NCI-H524 (cell line): ENCODE data around the gene GAB3.

ENCODE experiments used
- DNase-seq, 2 experiments: peaks; one replicate each; lab custom pipeline; 2025; lab: John Stamatoyannopoulos, UW

GAB3 gene

GRCh38 chrX:154751669-154752271 lies 893 bp upstream of the GAB3 start:
- DNase-seq = peak; percentile 92 to 95

GRCh38 chrX:154751203-154751668 lies 359 bp upstream of the GAB3 start:
- peak; percentile 22 to 63 for DNase-seq

DNA sequence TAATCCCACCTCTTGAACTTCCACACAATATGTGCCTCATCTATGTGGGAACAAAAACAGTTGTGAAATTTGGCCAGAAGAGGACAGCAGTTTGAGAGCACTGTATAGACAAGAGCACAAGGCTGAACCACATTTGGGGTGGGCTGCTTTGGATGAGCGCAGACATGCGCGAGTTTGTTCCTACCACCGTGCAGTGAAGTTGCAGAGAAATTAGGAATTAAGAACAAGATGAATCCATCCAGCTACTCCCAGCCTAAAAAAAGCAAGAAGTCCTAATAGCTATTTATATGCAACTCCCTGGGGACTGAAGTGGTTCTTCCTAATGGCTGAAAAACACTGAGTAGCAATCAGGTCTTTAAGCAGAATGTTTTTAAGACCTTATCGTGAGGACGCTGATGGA lies 1.0 kb downstream of the GAB3 start:
- peak; percentile 51 to 82 for DNase-seq

DNA sequence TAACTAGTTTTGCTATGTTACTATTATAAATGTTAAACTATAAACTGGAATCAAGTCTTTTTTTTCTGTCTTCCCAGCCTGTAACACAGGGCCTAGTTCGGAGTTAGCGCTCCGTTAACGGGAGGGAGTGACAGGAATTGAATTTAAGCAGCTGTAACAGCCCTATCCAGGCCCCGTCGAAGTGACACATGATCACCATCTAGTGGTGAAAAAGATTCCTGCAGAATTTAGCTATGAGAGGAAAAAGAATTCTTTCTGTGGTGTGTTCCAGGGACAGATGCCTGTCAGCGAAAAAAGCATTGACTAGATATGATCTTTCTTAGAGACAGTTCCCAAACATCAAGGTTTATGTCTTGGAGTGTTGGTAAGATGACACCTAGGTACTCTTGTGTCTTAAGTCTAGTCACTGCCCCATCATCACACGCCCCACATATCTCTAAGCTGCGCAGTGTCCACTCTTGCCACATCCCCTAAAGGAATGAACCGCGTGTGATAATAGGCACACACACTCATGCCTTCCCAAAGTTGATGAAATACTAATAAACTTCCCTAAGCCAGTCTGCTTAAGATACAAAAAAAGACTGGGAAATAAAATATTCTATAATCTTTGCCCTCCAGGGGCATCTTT lies 2.1 kb downstream of the GAB3 start:
- DNase-seq = peak; percentile 51 to 73

- no peak for DNase-seq
Measured at GRCh38 chrX:154742613-154743012, 8.3 kb downstream of the GAB3 start.

GRCh38 chrX:154739952-154740465 lies 10.9 kb downstream of the GAB3 start:
- no peak for DNase-seq

DNA sequence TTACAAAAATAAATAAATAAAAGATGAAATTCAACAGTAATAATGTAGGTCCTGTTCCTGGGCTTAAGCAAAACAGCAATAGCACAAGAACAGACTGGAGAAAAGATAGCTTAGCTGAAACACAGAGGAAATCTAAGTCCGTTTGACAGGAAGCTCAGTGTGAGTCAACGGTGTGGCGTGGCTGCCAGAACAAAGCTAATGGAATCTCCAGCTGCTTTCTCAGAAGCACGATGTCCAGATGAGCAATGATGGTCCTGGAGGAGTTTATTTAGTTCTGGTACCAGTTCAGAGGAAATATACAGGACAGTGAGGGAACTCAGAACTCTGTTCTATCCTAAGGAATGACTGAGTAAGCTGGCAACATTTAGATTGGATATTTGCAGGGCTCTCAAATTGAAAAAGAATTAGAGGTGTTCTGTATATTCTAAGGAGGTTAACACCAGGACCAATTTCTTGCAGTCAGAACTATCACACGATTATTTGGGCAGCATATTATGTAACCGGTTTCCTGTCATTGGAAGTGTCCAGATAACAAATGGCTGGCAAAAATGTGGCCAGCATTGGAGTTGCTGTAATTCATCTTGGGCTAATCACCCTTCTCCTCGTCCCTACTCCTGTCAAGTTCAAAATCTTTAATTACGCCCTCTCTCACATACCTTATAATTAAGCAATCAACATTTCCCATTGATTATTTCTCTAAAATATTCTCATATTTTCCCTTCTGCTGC lies 12.7 kb downstream of the GAB3 start:
- DNase-seq = no peak

DNA sequence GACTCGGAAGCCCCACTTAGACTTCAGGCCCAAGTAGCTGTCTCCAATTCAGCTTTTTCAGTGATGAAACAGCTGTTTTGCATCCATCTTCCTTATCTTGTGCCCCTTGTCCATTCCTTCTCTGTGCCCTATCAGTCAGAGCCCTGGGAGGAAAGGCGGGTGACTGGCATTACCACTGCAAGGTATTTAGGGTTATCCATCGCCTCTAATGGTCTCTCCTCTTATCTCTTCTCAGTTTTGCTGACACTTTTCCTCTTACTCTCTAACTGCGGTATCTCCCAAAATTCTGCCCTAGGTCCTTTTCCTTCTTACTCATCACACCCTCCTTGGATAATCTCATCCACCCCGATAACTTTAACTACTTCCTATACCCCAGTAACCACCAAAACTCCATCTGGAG lies 13.7 kb downstream of the GAB3 start:
- no peak for DNase-seq

DNA sequence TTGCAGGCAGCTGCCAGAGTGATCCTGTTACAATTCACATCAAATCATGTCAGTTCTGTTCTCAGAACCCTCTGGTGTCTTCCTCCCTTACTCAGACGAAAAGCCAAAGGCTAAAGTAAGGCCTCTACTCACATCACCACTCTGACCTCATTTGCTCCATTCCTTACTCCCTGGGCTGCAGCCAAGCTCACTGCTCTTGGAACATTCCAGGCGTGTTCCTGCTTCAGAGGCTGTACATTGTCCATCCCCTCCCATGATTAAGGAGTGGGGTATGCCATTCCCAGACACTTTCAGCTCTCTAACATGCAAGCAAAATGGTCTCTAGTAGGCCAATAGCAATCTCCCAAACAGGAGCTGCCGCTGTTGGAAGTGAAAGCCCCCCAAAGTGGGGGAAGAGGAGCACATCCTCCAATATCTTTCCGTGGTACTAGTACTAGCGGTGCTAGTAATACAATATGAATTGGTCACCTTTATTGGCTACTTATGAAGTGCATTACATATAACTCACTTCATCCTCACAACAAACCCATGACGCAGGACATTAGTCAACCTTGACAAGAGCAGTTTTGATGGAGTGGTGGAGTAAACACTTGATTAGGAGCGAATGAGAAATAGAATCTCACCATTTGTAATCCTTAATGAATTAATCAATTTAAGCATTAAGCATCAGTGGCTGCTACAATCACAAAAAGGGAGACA lies 15.0 kb downstream of the GAB3 start:
- DNase-seq = no peak

DNA sequence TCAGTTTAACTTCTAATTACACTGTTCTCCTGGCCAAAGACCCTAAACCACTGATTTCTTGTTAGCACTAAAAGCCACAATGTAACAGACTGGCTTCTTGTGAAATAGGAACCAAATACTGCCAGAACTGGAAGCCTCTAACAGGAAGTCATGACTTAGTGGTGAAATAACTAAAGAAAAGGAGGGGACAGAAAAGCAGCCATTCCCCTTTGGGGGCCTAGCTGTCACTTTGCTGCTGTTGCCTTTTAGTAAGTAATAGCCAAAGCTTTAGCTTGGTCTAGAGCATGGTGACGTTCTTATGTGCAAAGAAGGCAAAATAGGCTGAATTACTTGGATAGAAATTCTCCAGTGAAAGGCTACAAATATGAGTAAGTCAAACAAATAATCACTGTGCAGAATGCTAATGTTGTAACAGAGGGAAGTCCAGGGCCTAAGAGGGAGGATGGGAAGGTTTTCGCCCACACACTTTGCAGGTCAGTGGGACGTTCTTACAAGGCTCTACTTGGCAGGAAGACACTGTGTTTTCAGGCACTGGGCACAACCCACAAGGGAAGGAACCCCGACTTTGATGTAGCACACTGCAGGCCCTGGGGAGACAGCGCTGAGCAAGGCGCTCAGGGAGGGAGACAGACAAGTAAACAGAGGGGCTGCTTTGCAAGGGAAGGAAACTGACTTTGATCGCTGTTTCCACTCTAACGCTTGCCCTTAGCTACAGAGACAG lies 16.7 kb downstream of the GAB3 start:
- DNase-seq = no peak

DNA sequence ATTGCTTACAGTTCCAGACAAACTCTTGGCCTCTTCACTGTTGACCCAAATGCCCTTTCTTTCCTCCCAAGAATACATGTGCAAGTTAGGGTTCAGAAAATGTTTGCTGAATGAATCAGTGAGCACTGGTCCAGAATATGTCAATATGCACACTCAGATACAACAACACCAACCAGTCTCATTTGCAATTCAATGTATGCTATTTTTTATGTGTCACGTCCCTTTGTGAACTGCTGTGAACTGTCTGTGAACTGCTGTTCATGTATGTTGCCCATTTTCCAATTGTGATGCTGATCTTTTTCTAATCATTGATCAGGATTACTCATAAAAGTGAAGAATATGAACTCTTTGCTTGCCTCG lies 17.8 kb downstream of the GAB3 start:
- no peak for DNase-seq

DNA sequence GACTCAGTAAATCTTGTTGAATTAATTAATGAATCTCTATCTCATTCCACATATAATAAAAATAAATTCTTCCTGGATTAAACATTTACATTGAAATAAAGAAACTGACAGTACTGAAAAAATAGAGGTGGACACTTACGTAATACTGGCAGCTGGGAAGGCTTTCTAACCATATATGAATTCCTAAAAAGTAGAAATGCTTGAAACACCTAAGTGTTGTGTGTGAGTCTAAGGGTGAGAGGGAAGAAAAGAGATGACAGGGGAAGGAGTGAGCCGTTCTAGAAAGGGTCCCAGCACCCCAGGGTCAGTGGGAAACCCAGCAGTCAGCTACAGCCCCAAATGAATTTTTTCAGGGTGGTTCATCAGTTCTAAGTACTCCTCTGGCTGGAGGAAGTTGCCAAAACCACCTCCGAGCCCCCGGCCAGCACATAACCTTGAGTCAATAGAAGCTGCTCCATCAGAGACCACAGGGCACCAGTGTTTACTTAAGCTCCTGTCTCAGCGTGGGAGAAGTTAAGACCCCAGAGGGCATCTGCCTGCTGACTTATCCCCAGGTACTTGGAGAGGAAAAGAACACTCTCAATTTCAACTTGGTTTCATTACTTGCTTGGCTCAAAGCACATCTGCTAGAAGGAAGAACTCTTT lies 18.3 kb downstream of the GAB3 start:
- no peak for DNase-seq

- DNase-seq = no peak
Measured at GRCh38 chrX:154731881-154732280, 19.0 kb downstream of the GAB3 start.

GRCh38 chrX:154731184-154731583 lies 19.7 kb downstream of the GAB3 start:
- no peak for DNase-seq

DNA sequence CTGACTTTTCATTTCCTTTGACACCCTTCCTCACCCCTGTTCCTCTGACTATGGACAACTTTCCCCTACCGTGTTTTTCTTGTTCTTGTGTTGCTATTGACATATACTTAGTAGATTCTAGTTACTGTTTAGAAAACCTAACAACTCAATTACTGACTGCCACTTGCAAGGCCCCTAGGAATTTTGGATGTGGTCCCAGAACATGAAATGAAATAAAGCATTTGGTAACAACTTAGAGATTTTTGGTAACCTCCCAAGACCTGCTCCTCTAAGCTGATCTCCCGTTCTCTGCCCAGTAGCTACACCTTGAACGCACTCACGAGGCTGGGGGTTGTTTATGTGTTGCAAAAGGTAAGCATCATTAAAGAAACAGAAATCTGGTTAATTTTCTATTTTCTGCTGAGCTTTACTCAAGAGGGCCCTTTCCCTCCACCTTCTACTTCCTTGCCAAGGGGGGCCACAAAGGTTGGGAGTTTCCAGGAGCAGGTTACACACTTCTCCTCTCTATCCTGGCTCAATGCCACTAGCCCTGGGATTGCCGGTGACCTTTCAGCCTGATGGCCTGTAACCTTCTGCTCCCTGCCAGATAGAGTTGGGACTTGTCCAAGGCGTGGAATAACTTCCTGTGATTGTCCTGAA lies 20.5 kb downstream of the GAB3 start:
- no peak for DNase-seq

DNA sequence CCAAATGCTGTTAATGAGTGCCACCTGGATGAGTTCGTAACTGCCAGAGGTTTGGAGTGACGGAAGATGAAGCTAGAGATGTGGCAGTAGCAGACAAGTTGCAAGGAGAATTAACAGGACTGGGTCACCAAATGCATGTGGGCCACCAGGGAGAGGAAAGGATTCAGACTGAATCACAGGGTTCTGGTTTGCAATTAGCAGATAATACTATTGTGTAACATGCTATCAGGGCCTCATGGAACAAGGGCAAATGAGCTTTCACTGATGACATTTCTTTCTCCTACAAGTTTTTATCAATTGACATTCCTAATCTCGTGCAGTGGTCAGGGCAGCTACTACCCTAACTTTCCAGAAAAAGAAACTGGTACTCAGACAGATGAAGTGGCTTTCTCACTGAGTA lies 21.4 kb downstream of the GAB3 start:
- no peak for DNase-seq

- no peak for DNase-seq
Measured at GRCh38 chrX:154728431-154729190, 22.3 kb downstream of the GAB3 start.

- DNase-seq = no peak
Measured at GRCh38 chrX:154727871-154728270, 23.0 kb downstream of the GAB3 start.

DNA sequence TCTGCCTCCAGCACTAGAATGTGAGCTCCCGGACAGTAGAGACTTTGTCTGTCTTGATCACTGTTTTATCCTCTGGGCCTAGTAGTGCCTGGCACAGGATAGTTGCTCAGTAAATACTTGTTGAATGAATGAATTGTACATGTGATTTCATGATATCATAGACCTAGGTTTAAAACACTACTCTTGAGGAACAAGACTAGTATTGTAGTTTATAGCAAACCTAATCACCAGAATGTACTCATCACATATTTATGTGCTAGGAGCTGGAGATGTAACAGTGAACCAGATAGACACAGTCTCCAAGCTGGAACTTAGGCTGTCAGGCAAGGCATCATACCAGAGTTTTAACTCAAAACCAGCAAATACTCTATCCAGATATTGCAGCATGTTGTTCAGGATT lies 23.5 kb downstream of the GAB3 start:
- no peak for DNase-seq
